SK-N-SH (cell line): ENCODE data around the gene BIRC3. TPM values are rescaled to one million over a fixed set of nuclear protein-coding genes. Genes with fewer than 3 reads are reported as not detected.

Experiments used
- CTCF ChIA-PET: fragments of 300-600, 350-600 bp; formaldehyde crosslinking; extraction: SDS; loops from one replicate; lab custom pipeline; 2021; lab: Yijun Ruan, JAX
- POLR2A ChIA-PET: fragments of 350-600 bp; sonication (Branson Sonifier 250); formaldehyde crosslinking; extraction: SDS; loops from one replicate; lab custom pipeline; 2020; ENCODE audit warnings: antibody characterized with exemption, inconsistent platforms; lab: Yijun Ruan, JAX
- DNase-seq: peaks from one replicate; pipeline ENCODE4 v3.0.0; 2012
- H2AFZ ChIP-seq: fragments of 200-600 bp; sonication (generic); 2 replicates; pipeline ENCODE4 v1.8.1; 2016; ENCODE audit warnings: antibody characterized with exemption, mild to moderate bottlenecking, low read depth
- H3F3A ChIP-seq: fragments of 200-600 bp; sonication (generic); replicated peaks from 2 replicates; pipeline ENCODE3; 2016; ENCODE audit warnings: antibody characterized with exemption, mild to moderate bottlenecking; ENCODE audit not compliant: insufficient read depth
- H3K27ac ChIP-seq, 2 experiments: fragments of 200-500 bp in 1 of 2; fragments of 200-600 bp in 1 of 2; sonication (Bioruptor generic) in 1 of 2; sonication (generic), shearing (Covaris generic) in 1 of 2; 2 replicates each; pipeline versions ENCODE4 v1.5.1 to v1.6.1; 2014 to 2016; ENCODE audit warnings: low read depth in 2 of 2, inconsistent platforms in 1 of 2, low read length in 1 of 2, mild to moderate bottlenecking in 1 of 2, mixed read lengths in 1 of 2
- H3K27me3 ChIP-seq: fragments of 200-600 bp; sonication (generic), shearing (Covaris generic); 2 replicates; pipeline ENCODE4 v1.6.1; 2016; ENCODE audit warnings: mixed run types; ENCODE audit not compliant: insufficient read depth
- H3K36me3 ChIP-seq, 2 experiments: fragments of 200-500 bp in 1 of 2; fragments of 200-600 bp in 1 of 2; sonication (Bioruptor generic) in 1 of 2; sonication (generic) in 1 of 2; replicated peaks in 1 of 2; 2 replicates each; pipeline versions ENCODE3 to v1.5.1; 2014 to 2016; ENCODE audit warnings: low read length in 1 of 2, mild to moderate bottlenecking in 1 of 2; ENCODE audit not compliant: insufficient read depth in 2 of 2, control insufficient read depth in 1 of 2
- H3K4me1 ChIP-seq, 2 experiments: fragments of 200-500 bp in 1 of 2; fragments of 200-600 bp in 1 of 2; sonication (Bioruptor generic) in 1 of 2; sonication (generic), shearing (Covaris generic) in 1 of 2; 2 replicates each; pipeline versions ENCODE4 v1.5.1 to v1.6.1; 2014 to 2016; ENCODE audit warnings: low read depth in 1 of 2, low read length in 1 of 2, mixed run types in 1 of 2; ENCODE audit not compliant: insufficient read depth in 2 of 2, control insufficient read depth in 1 of 2
- H3K4me2 ChIP-seq: fragments of 200-600 bp; sonication (generic), shearing (Covaris generic); 2 replicates; pipeline ENCODE4 v1.6.1; 2017; ENCODE audit warnings: mixed run types
- H3K4me3 ChIP-seq, 2 experiments: fragments of 200-500 bp in 1 of 2; fragments of 200-600 bp in 1 of 2; sonication (Bioruptor generic) in 1 of 2; sonication (generic), shearing (Covaris generic) in 1 of 2; 2 replicates each; pipeline versions ENCODE4 v1.5.1 to v1.8.1; 2014 to 2016; ENCODE audit warnings: low read depth in 2 of 2, inconsistent platforms in 1 of 2, low read length in 1 of 2, mild to moderate bottlenecking in 1 of 2, mixed read lengths in 1 of 2, moderate library complexity in 1 of 2
- H3K79me2 ChIP-seq: fragments of 200-600 bp; sonication (generic); 2 replicates; pipeline ENCODE4 v1.8.1; 2017; ENCODE audit warnings: mild to moderate bottlenecking; ENCODE audit not compliant: insufficient read depth
- H3K9ac ChIP-seq: fragments of 200-600 bp; sonication (generic); 2 replicates; pipeline ENCODE4 v1.6.1; 2017; ENCODE audit warnings: mixed run types
- H3K9me2 ChIP-seq: fragments of 200-600 bp; sonication (generic); 2 replicates; pipeline ENCODE4 v1.6.1; 2017; ENCODE audit warnings: mixed run types
- H3K9me3 ChIP-seq: fragments of 200-600 bp; sonication (generic); 2 replicates; pipeline ENCODE4 v1.6.1; 2017; ENCODE audit warnings: mixed run types, mild to moderate bottlenecking, moderate library complexity
- H4K20me1 ChIP-seq: fragments of 200-600 bp; sonication (generic); 2 replicates; pipeline ENCODE4 v1.6.1; 2017; ENCODE audit warnings: mild to moderate bottlenecking, mixed run types; ENCODE audit not compliant: insufficient read depth
- CHD2 ChIP-seq: fragments of 150-350 bp; IDR thresholded peaks from 2 replicates; pipeline ENCODE4 v1.6.1; 2018; ENCODE audit warnings: low read length; ENCODE audit not compliant: partially characterized antibody
- ELF1 ChIP-seq: IDR thresholded peaks from 2 replicates; pipeline ENCODE4 v1.4.0; 2012
- EP300 ChIP-seq, 2 experiments: IDR thresholded peaks; 2 replicates each; pipeline versions ENCODE4 v1.4.0 to v1.6.1; 2012; ENCODE audit warnings: borderline replicate concordance in 1 of 2, low read depth in 1 of 2, low read length in 1 of 2
- FOXJ3 ChIP-seq: sonication (generic); formaldehyde crosslinking; IDR thresholded peaks from 2 replicates; pipeline ENCODE4 v1.5.1; 2020; ENCODE audit warnings: mild to moderate bottlenecking, missing genetic modification reagents
- GATA2 ChIP-seq: sonication (generic); formaldehyde crosslinking; IDR thresholded peaks from 2 replicates; pipeline ENCODE4 v1.5.0; 2020; ENCODE audit warnings: mild to moderate bottlenecking, missing genetic modification reagents
- MXI1 ChIP-seq: IDR thresholded peaks from 2 replicates; pipeline ENCODE4 v1.6.1; 2012; ENCODE audit warnings: mild to moderate bottlenecking, low read depth, low read length, improper control_type of control experiment
- NRF1 ChIP-seq: IDR thresholded peaks from 2 replicates; pipeline ENCODE4 v1.6.1; 2012; ENCODE audit warnings: low read depth, mild to moderate bottlenecking, low read length
- PBX3 ChIP-seq: IDR thresholded peaks from 2 replicates; pipeline ENCODE4; 2012
- RAD21 ChIP-seq: IDR thresholded peaks from 2 replicates; pipeline ENCODE4 v1.6.1; 2012; ENCODE audit warnings: mild to moderate bottlenecking, low read length
- RFX5 ChIP-seq: IDR thresholded peaks from 2 replicates; pipeline ENCODE4 v1.6.1; 2012; ENCODE audit warnings: mild to moderate bottlenecking, improper control_type of control experiment, low read length
- TAF1 ChIP-seq: IDR thresholded peaks from 2 replicates; pipeline ENCODE4 v1.6.1; 2012; ENCODE audit warnings: low read depth, mild to moderate bottlenecking, low read length, moderate library complexity, borderline replicate concordance
- TCF12 ChIP-seq: IDR thresholded peaks from 2 replicates; pipeline ENCODE4 v1.4.0; 2012
- YY1 ChIP-seq: IDR thresholded peaks from 2 replicates; pipeline ENCODE4 v1.4.0; 2012; ENCODE audit warnings: low read depth, mild to moderate bottlenecking
- ZBTB33 ChIP-seq: IDR thresholded peaks from 2 replicates; pipeline ENCODE4 v1.4.0; 2012; ENCODE audit warnings: low read depth, borderline replicate concordance
- WGBS: methylation state at CpG from one replicate; pipeline ENCODE4 v1.1.6; 2017; ENCODE audit warnings: low lambda C conversion rate; 5-methylcytosine and 5-hydroxymethylcytosine counted together
- polyA plus RNA-seq, 3 experiments: library from polyadenylated mRNA; depleted of rRNA; stranded (reverse); fragments of >200 nt; gene quantifications; 2 replicates each; pipeline ENCODE4 v1.2.3, GENCODE V29; 2012
- TF ChIP-seq, protein P1 (sequence below): fragments of 150-350 bp; IDR thresholded peaks from 2 replicates; pipeline ENCODE4 v1.6.1; 2017; ENCODE audit warnings: antibody characterized with exemption, low read length, low read depth, borderline replicate concordance

Gene BIRC3
- polyA plus RNA-seq, 1 of the 3 experiments (the other 2 are of a cell fraction), result 0.46 TPM

DNA sequence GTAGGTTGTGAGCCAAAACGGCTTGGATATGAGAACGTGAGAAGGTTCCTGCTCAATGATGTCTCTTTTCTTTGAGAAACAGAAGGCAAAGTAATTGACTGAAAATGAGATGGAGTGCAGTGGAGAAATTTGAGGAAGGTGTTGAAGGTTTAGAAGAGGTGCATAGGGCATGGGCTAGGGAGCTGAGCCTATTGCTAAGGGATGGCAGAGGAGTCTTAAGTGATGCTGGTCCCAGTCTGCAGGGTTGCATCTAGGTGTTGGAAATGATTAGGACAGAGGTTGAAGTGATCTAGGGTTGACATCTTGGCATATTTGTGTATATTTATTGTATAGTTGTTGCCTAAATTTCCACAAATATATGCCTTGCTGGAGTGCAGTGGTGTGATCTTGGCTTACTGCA is 2.3 kb downstream of the BIRC3 start:
- Histone ChIP-seq H3K79me2 (peaks cover 3% of the 10 kb centered on the region; the same call in 1 of the 2 replicates), H3K36me3 (no peaks in the 10 kb centered on the region), H3K9me2 (no peaks in the 10 kb centered on the region), H3K4me3 (no peak overlapping the region), H4K20me1 (no peaks in the 10 kb centered on the region), H2AFZ (no peak overlapping the region), H3K4me2 (no peak overlapping the region), H3K4me1 (peaks cover 8 to 22% of the 10 kb centered on the region in 2 experiments; a peak in 3 of 4 replicates), H3K9me3 (no peaks in the 10 kb centered on the region), H3K9ac (no peak overlapping the region), H3K27me3 (no peaks in the 10 kb centered on the region), H3K27ac (no peak overlapping the region), H3F3A (peaks cover 39% of the 10 kb centered on the region)
- ChIA-PET CTCF (interaction anchor here (1.5 to 2.0 kb wide), 2 partner anchors 22 to 25 kb away, joined by 5 to 11 read pairs; no protein-coding TSS in a partner anchor), POLR2A (no interaction called here)
- no peak for DNase-seq
- WGBS, result 81% methylated on average over 2 of the region's 2 CpGs
- TF ChIP-seq FOXJ3 (CRISPR knock-in tag) (no peak), TAF1 (no peak), RFX5 (no peak), TCF12 (no peak), PBX3 (no peak), ZBTB33 (no peak), NRF1 (no peak), EP300 (IDR thresholded peaks at IDR 0.05; ENCODE audit: borderline replicate concordance in 1 of 2, low read depth in 1 of 2, low read length in 1 of 2) (no peak)

- H2AFZ ChIP-seq, result peak overlapping the region; percentile 22; the same call in 1 of the 2 replicates
- H3K4me2 ChIP-seq, result no peak overlapping the region
- H3K9ac ChIP-seq, result no peak overlapping the region
- no peaks in the 10 kb centered on the region for H3K36me3 ChIP-seq
- ChIA-PET CTCF (interaction anchor here (2.0 kb wide), 1 partner anchor 21 kb away, joined by 11 read pairs; no protein-coding TSS in a partner anchor), POLR2A (no interaction called here)
- no peaks in the 10 kb centered on the region for H3K27me3 ChIP-seq
- no peak for TF ChIP-seq MXI1
- TF ChIP-seq ELF1, result no peak
- TF ChIP-seq TAF1, result no peak
- no peak for TF ChIP-seq CHD2
- no peak for TF ChIP-seq YY1
- no peak for TF ChIP-seq RAD21
- TF ChIP-seq, protein P1, sequence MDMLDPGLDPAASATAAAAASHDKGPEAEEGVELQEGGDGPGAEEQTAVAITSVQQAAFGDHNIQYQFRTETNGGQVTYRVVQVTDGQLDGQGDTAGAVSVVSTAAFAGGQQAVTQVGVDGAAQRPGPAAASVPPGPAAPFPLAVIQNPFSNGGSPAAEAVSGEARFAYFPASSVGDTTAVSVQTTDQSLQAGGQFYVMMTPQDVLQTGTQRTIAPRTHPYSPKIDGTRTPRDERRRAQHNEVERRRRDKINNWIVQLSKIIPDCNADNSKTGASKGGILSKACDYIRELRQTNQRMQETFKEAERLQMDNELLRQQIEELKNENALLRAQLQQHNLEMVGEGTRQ, result no peak
- no peak for TF ChIP-seq GATA2 (CRISPR knock-in tag)
- no peaks in the 10 kb centered on the region for H3K9me2 ChIP-seq
- no peaks in the 10 kb centered on the region for H3K9me3 ChIP-seq
- no peak overlapping the region for H3K4me3 ChIP-seq
- H3K27ac ChIP-seq, result no peak overlapping the region
- H3K79me2 ChIP-seq, result peaks cover 3% of the 10 kb centered on the region; the same call in 1 of the 2 replicates
- peaks cover 8 to 22% of the 10 kb centered on the region in 2 experiments; a peak in 3 of 4 replicates for H3K4me1 ChIP-seq
- H3F3A ChIP-seq, result peaks cover 40% of the 10 kb centered on the region
- no peaks in the 10 kb centered on the region for H4K20me1 ChIP-seq
- DNase-seq, result no peak
Measured at GRCh38 chr11:102320188-102320587, 2.9 kb downstream of the BIRC3 start.
